ENCODE measurements around the gene KAT6B. TPM values are rescaled to one million over a fixed set of nuclear protein-coding genes. Genes with fewer than 3 reads are reported as not detected.

Gene KAT6B
- total and polyA plus RNA-seq, 2 of the 8 experiments (the other 6 are each of a cell fraction or from before 2014, with no cell fraction given), result 7.3 to 30.8 TPM

DNA sequence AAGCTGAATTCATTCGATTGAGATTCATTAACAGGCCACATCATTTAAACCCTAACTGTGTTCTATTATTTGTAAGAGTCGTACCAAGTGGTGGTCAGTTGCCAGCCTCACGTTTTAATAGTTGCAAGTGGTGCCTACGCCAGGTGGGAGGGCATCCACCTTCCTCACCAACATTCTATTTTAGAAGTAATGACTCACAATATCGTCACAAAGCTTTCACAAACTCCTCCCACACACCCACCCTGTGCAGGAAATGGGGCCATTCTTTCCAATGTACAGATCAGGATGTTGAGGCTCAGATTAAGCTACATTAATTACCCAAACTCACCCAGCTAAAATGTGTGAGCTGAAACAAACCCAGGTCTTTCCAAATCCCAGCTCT lies 207.7 kb downstream of the KAT6B start:
- DNase-seq (ENCODE audit: low read depth in 1 of 2, low spot score in 2 of 2), result no peak
- Histone ChIP-seq H3K27me3 (replicated peaks in 1 of 4; ENCODE audit: control insufficient read depth in 3 of 4, extremely low read depth in 1 of 4, insufficient read depth in 3 of 4, low read length in 3 of 4) (no peaks in the 10 kb centered on the region; a peak in 1 of 7 replicates), H4K20me1 (replicated peaks in 1 of 2; ENCODE audit: control insufficient read depth in 1 of 2, insufficient read depth in 2 of 2, low read length in 2 of 2) (peaks cover 0 to 3% of the 10 kb centered on the region in 2 experiments), H3K4ac (replicated peaks; ENCODE audit: insufficient read length, low read depth, low read length) (no peak overlapping the region), H3K4me1 (replicated peaks in 1 of 4; ENCODE audit: control insufficient read depth in 3 of 4, insufficient read depth in 4 of 4, low read length in 3 of 4) (no peaks in the 10 kb centered on the region), H2AFZ (ENCODE audit: low read length) (no peak overlapping the region), H3K9me3 (ENCODE audit: insufficient read depth in 2 of 2, low read depth in 1 of 2, low read length in 1 of 2) (no peaks in the 10 kb centered on the region), H2AK5ac (ENCODE audit: low read depth, low read length) (no peak overlapping the region), H2BK15ac (ENCODE audit: low read length) (no peak overlapping the region), H3K4me3 (ENCODE audit: extremely low read depth in 1 of 4, insufficient read depth in 2 of 4, low read depth in 3 of 4, low read length in 4 of 4) (no peak overlapping the region), H3K79me1 (ENCODE audit: low read depth, low read length) (no peaks in the 10 kb centered on the region; the same call in 1 of the 2 replicates), H2BK12ac (ENCODE audit: low read depth, low read length) (no peak overlapping the region), H3K23me2 (ENCODE audit: low read depth, low read length) (no peaks in the 10 kb centered on the region), H3K14ac (ENCODE audit: insufficient read length) (no peak overlapping the region), H3K23ac (ENCODE audit: insufficient read length) (no peak overlapping the region), H3K79me2 (ENCODE audit: control insufficient read depth in 1 of 2, insufficient read depth in 2 of 2, low read length in 2 of 2) (no peaks in the 10 kb centered on the region), H3K27ac (ENCODE audit: low read depth, low read length) (no peak overlapping the region), H2BK120ac (replicated peaks; ENCODE audit: low read depth, low read length) (no peak overlapping the region), H3K36me3 (ENCODE audit: control insufficient read depth in 2 of 4, insufficient read depth in 4 of 4, low read length in 3 of 4) (peaks cover 0 to 13% (median 6%) of the 10 kb centered on the region in 4 experiments; a peak in 4 of 8 replicates), H3K18ac (ENCODE audit: extremely low read depth, low read length) (no peak overlapping the region), H4K8ac (ENCODE audit: extremely low read depth, insufficient read depth, low read length) (no peak overlapping the region), H4K91ac (replicated peaks; ENCODE audit: insufficient read length, low read length) (no peak overlapping the region), H2BK20ac (ENCODE audit: low read length) (no peak overlapping the region), H3K9ac (replicated peaks in 1 of 4; ENCODE audit: extremely low read depth in 1 of 4, low read depth in 3 of 4, low read length in 3 of 4) (no peak overlapping the region), H3K56ac (replicated peaks; ENCODE audit: insufficient read length, low read depth, low read length) (no peak overlapping the region), H4K5ac (ENCODE audit: insufficient read length, low read depth, low read length) (no peak overlapping the region), H3K4me2 (ENCODE audit: insufficient read depth in 1 of 2, low read depth in 2 of 2, low read length in 2 of 2) (no peak overlapping the region), H2BK5ac (ENCODE audit: low read depth, low read length) (no peak overlapping the region)
- FAIRE-seq, result no peak
- CTCF ChIA-PET (ENCODE audit: partially characterized antibody), result interaction anchor here (0.9 to 3.3 kb wide), 10 partner anchors 11 to 176 kb away, joined by 3 to 14 read pairs (median 4); a partner anchor contains a TSS
- 86% methylated on average over 5 of the region's 5 CpGs; no CpG with 5 or more reads in 1 of the 2 experiments for WGBS, 2 experiments (ENCODE audit: extremely low coverage in 1 of 2, insufficient coverage in 1 of 2, insufficient read length in 1 of 2, insufficient replicate concordance in 2 of 2, low coverage in 1 of 2, low lambda C conversion rate in 2 of 2, missing lambda C conversion rate in 1 of 2)
- POLR2A ChIA-PET (ENCODE audit: partially characterized antibody), result interaction anchor here (0.8 kb wide), 1 partner anchor 9 kb away, joined by 3 read pairs; no protein-coding TSS in a partner anchor
- TF ChIP-seq BACH1 (IDR thresholded peaks at IDR 0.05; ENCODE audit: low read length) (no peak), PHF8 (conservative IDR thresholded peaks at IDR 0.05; ENCODE audit: low read depth, low read length) (no peak), POLR2A (IDR thresholded peaks at IDR 0.05; ENCODE audit: control extremely low read depth in 1 of 2, low read depth in 2 of 2, low read length in 2 of 2) (no peak), SRF (IDR thresholded peaks at IDR 0.05; ENCODE audit: low read depth, low read length) (no peak), CHD2 (IDR thresholded peaks at IDR 0.05; ENCODE audit: low read length) (no peak), GABPA (IDR thresholded peaks at IDR 0.05; ENCODE audit: borderline replicate concordance, insufficient read depth, low read length) (no peak), JUND (IDR thresholded peaks at IDR 0.05; ENCODE audit: low read length) (no peak), SIX5 (IDR thresholded peaks at IDR 0.05; ENCODE audit: low read depth, low read length) (no peak), CREB1 (IDR thresholded peaks at IDR 0.05) (no peak), E2F6 (IDR thresholded peaks at IDR 0.05) (no peak), HDAC6 (IDR thresholded peaks at IDR 0.05; ENCODE audit: low read depth, low read length) (no peak), KDM5A (IDR thresholded peaks at IDR 0.05; ENCODE audit: low read length) (no peak)

Data from H1 (cell line).